ENCODE measurements around the gene CMTM3. TPM values are rescaled to one million over a fixed set of nuclear protein-coding genes. Genes with fewer than 3 reads are reported as not detected.
A peak's percentile ranks its signal among the peaks of the same experiment; 100 is the strongest.

The CMTM3 gene
- total and polyA plus RNA-seq, 12 donors = 6.6 to 19.9 (median 7.9) TPM

- H3K27ac ChIP-seq = peak overlapping the region in 1 of 10 donors; percentile 26
- intact Hi-C loops (cut with DNase I) = loop anchor here in 1 of 10 donors (10.0 kb wide), 1 partner anchor 246 kb away; no protein-coding TSS in a partner anchor
- DNase-seq (no peak), ATAC-seq (peak in 6 of 8 donors; percentile 22 to 71 (median 43))
- no peaks in the 10 kb centered on the region for H3K27me3 ChIP-seq
- H3K9me3 ChIP-seq = no peaks in the 10 kb centered on the region
- no peak for TF ChIP-seq CTCF (IDR thresholded peaks at IDR 0.05)
- peaks cover 0 to 34% (median 0%) of the 10 kb centered on the region in 9 donors for H3K36me3 ChIP-seq
- no peak overlapping the region for H3K4me3 ChIP-seq
- peaks cover 0 to 27% (median 18%) of the 10 kb centered on the region in 9 donors for H3K4me1 ChIP-seq
- 76 to 83% methylated on average over 10 of the region's 10 CpGs for WGBS, 2 donors
These were observed 14.3 kb downstream of the CMTM3 start for GRCh38 chr16:66618588-66619375.

GRCh38 chr16:66619534-66620428 is 15.3 kb downstream of the CMTM3 start:
- no peak for TF ChIP-seq CTCF (IDR thresholded peaks at IDR 0.05)
- H3K9me3 ChIP-seq = no peaks in the 10 kb centered on the region
- H3K4me3 ChIP-seq = no peak overlapping the region
- peaks cover 0 to 25% (median 0%) of the 10 kb centered on the region in 9 donors for H3K36me3 ChIP-seq
- H3K27me3 ChIP-seq = no peaks in the 10 kb centered on the region
- H3K4me1 ChIP-seq = peaks cover 0 to 27% (median 18%) of the 10 kb centered on the region in 9 donors
- DNase-seq = no peak
- WGBS, 2 donors = 65 to 70% methylated on average over 12 of the region's 12 CpGs
- intact Hi-C loops (cut with DNase I) = loop anchor here in 1 of 10 donors (10.0 kb wide), 1 partner anchor 245 kb away; no protein-coding TSS in a partner anchor
- peak overlapping the region in 2 of 10 donors; percentile 8 to 13 for H3K27ac ChIP-seq
- peak in 5 of 8 donors; percentile 12 to 48 (median 37) for ATAC-seq

- Histone ChIP-seq H3K36me3 (peaks cover 0 to 25% (median 0%) of the 10 kb centered on the region in 9 donors), H3K4me1 (peaks cover 0 to 27% (median 18%) of the 10 kb centered on the region in 9 donors), H3K27me3 (no peaks in the 10 kb centered on the region), H3K27ac (peak overlapping the region in 2 of 10 donors; percentile 8 to 13), H3K9me3 (no peaks in the 10 kb centered on the region), H3K4me3 (no peak overlapping the region)
- TF ChIP-seq CTCF (IDR thresholded peaks at IDR 0.05) = no peak
- peak in 1 of 8 donors; percentile 10 for ATAC-seq
- 79 to 86% methylated on average over 8 of the region's 8 CpGs for WGBS, 2 donors
- DNase-seq = no peak
- intact Hi-C loops (cut with DNase I) = no loop called here
These were observed 15.9 kb downstream of the CMTM3 start for GRCh38 chr16:66620429-66620795.

GRCh38 chr16:66621973-66622372 is 17.5 kb downstream of the CMTM3 start:
- H3K27ac ChIP-seq = no peak overlapping the region
- no peaks in the 10 kb centered on the region for H3K27me3 ChIP-seq
- H3K4me1 ChIP-seq = peaks cover 0 to 27% (median 18%) of the 10 kb centered on the region in 9 donors
- no peak for DNase-seq
- WGBS, 2 donors = 97 to 98% methylated on average over 14 of the region's 14 CpGs
- ATAC-seq = no peak
- H3K4me3 ChIP-seq = no peak overlapping the region
- peaks cover 0 to 25% (median 0%) of the 10 kb centered on the region in 9 donors for H3K36me3 ChIP-seq
- H3K9me3 ChIP-seq = no peaks in the 10 kb centered on the region
- intact Hi-C loops (cut with DNase I) = no loop called here
- TF ChIP-seq CTCF (IDR thresholded peaks at IDR 0.05) = no peak
